GM21737 (cell line): ENCODE measurements around the gene SMG6.
"Not testable (repeated sequence)": the region's sequence is repeated elsewhere in the genome, so short reads cannot be mapped to it uniquely, and the experiment has no call there.

Experiments used
- ATAC-seq: cut with Tn5 transposase; IDR thresholded peaks from one replicate; pipeline ENCODE4 v1.9.1; 2021; ENCODE audit warnings: mild to moderate bottlenecking, moderate library complexity; ENCODE audit not compliant: unreplicated experiment

The SMG6 gene

DNA sequence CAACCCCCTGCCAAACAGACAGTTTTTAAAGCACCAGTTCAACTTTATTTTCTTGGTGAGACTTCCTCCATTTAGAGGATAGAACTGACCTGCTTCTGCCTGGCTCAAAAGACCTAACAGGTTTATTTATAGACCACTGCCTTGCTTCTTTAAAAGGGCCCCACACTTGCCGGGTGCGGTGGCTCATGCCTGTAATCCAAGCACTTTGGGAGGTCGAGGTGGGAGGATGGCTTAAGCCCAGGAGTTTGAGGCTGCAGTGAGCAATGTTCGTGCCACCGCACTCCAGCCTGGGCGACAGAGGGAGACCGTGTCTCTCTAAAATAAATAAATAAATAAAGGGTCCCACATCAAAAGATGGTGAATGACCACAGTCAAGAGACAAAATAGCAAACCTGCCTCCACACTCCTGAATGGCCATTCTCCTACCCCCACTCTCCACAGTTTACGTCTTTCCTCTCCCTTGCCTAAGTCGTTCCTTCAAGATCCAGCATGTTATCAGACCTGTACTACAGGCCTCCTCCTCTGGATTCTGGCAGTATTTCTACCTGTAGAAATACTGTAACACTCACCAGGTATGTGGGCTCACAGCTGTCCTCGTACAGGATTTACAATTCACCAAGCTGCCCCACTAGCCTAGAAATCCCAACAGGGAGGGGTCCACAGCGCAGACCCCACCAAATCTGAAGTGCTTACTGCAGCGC lies 95.6 kb downstream of the SMG6 start:
- no peak for ATAC-seq

DNA sequence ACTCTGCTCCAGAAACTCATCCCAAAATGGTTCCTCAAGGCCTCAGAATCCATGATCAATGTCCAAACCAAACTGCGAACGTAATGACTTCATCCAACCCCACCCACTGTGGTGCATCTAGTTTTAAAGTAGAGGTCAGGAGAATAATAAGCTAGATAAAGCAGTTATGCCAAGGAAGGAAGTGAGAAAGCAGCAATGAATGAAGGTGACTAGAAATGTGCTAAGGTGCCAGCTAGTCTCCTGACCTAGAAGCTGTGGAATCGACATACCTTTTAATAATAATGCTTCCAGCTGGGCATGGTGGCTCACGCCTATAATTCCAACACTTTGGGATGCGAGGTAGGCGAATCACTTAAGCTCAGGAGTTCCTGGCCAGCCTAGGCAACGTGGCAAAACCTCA lies 99.2 kb downstream of the SMG6 start:
- ATAC-seq = no peak

DNA sequence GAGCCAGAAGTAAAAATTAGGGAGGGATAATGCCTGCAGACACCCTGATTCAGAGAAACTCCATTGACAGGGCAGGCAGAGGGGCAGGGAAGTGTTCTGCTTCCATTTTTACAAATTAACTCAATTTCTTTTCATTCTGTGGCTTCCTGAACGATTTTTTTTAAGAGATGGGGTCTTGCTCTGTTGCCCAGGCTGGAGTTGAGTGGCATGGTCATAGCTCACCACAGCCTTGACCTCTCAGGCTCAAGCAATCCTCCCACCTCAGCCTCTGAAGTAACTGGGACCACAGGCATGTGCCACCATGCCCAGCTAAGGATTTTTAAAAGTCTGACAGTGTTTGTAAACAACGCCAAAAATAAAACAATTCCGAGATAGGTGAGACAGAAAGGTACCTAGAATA lies 99.8 kb downstream of the SMG6 start:
- no peak for ATAC-seq

DNA sequence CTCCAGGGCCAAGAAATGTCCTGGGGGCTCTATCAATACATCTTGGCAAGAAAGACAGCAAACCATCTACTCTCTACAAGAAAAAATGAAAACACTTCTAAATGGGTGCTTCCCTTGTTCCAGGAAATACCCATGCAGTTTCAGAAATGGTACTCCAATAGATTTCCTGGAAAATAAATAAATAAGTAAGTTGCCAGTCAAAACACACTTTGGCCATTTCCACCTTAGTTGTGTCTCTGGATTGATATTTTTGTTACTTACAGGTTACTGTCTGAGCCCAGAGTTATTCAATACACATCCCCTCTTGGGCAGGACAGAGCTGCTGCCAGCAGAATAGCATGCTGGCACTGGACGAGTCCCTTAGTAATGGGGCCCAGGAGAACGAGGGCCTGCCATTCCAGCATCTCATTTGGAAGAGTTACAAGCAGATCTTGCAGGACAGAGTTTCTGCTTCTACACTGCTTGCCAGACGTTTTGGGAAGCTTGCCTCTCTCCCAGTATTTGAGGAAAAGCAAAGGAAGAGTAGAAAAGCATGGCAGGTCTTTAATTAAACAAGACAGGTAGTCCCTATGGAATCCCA lies 100.5 kb downstream of the SMG6 start:
- no peak for ATAC-seq

DNA sequence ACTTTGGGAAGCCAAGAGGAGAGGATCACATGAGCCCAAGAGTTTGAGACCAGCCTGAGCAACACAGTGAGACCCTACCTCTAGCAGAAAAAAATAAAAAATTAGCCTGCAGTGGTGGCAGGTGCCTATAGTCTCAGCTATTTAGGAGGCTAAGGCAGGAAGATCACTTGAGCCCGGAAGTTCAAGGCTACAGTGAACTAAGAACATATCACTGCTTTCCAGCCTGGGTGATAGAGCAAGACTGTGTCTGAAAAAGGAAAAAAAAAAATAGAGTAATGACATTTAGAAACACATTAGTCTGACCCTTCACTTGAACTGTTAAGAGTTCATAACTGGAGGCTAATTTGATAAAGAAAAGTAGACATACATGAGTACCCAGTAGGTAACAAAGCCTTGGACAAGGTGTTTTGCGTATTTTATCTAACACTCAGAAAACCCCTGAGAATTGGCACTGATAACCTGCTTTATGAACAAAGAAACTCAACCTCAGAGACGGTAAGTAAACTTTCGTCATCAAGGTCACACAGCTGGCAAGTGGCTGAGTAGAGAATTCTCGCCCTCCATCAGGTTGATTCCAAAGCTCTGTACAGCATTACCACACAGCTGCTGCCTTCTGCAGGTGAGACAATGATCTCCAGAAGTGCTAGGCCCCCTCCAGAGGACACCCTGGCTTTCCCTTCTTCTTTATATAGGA lies 101.1 kb downstream of the SMG6 start:
- no peak for ATAC-seq

DNA sequence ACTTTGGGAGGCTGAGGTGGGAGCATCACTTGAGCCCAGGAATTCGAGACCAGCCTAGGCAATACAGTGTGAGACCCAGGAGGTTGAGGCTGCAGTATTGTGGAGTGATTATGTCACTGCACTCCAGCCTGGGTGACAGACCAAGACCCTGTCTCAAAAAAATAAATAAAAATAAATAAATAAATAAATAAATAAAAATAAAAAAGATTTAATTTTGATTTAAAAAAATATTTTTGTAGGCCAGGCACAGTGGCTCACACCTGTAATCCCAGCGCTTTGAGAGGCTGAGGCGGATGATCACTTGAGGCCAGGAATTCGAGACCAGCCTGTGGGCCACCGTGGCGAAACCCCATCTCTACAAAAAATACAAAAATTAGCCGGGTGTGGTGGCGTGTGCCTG lies 104.2 kb downstream of the SMG6 start:
- not testable (repeated sequence) for ATAC-seq

DNA sequence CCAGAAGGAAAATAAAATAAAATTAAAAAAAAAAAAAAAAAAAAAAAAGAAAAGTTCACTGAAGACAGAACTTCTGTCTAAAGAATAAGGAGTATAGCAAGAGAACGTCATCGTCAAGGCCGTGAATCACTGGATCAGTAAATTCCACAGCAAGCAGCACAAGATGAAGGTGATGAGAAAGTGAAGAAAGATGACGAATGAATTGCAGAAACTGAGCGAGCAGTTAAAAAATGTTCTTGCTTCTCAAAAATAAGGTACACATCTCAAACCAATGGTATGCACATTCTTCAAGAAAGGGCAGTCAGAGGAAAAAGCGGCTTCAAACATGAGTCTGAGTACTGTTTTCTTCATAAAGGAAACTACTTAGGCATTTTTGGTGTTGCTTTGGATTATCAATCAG lies 104.7 kb downstream of the SMG6 start:
- ATAC-seq = no peak

DNA sequence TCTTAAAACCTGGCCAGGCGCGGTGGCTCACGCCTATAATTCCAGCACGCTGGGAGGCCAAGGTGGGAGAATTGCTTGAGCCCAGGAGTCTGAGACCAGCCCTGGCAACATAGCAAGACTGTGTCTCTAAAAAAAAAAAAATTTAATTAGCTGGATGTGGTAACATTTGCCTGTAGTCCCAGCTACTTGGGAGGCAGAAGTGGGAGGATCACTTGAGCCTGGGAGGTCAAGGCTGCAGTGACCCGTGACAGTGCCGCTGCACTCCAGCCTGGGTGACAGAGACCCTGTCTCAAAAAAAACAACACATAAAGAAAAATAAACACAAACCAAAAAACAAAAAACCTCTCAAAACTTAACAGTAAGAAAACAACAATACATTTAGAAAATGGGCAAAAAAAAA lies 106.3 kb downstream of the SMG6 start:
- no peak for ATAC-seq

DNA sequence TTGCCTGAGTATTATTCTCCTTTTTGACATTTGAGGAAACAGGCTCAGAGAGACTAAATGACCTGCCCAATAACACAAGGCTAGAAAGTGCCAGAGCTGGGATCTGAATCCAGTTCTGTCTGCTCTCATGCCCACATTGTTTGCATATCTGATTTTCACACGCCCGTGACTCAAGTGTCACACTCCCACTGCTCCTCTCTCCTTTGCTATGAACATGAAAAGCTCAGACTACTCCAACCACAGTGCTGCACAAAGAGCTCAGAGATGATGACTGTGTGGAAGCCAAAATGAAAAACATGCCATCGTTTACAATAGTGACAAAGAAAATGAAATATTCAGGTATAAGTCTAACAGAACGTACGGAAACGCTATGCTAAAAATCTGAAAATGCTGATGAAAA lies 107.9 kb downstream of the SMG6 start:
- ATAC-seq = no peak

DNA sequence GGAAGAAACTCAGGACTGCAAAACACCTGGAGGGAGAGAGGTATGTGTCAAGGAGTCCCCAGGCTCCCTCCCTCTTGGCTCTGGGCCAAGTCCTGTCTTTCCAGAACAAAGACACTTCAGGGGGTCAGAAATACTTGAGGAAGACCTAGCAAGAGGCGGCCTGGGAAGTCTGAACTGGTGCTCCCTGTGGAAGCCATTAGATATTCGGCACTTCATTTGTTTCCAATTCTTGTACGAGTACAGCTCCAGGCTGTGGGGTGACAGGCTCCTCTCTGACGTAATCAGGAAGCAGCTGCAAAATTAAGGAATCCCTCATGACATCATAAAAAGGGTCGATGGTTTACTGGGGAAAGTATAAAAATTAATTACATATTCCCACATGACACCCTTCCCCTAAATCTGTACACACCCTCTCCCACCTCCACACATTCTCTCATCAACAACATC lies 108.7 kb downstream of the SMG6 start:
- ATAC-seq = no peak

DNA sequence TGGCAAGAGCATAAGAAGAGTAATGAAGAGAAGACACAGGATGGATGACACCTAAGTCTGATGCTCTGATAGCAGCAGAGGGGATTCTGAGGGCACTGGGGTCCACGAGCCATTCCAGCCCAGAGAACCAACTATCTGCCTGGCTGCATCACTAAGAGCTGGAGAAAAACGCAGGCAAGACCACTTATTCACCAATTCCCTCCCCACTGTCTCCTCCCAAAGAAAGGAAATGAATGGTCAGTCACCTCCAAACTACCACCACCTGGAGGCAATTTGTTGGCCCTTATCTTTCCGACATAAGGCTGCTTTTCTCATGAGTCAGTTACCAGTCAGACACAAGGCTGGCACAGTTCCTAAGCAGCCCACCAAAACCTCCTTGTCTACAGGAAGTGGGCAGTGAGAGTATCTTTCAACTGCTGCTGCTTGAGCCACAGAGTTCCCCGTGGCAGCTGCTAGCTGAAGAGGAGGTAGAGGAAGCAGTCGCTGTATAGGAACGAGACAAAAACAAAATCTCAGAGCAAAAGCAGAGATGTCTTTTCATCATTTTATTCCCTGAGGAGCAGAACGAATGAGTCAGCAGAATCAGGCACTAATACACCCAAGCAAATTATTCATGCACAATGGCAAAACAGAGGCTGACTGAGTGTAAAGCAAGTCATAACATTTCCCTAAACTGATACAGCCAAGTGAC lies 111.1 kb downstream of the SMG6 start:
- ATAC-seq = peak; percentile 65

DNA sequence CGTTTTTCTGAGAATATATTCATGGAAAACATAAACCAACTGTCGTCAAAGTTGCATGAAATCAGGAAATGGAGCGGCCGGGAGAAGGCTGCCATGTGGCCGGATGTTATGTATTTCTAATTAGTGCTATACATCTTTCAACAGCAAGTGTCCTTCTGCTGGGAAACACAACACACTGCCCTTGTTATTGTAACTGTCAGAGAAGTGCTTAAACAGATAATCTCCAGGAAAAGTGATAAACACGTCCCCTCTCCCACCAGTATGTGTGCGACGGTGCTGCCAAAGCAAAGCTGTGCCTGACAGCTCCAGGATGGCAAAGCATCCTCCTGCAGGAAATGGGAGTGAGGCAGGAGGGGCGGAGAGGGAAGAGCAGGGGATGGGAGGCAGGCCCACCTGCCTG lies 111.8 kb downstream of the SMG6 start:
- no peak for ATAC-seq

DNA sequence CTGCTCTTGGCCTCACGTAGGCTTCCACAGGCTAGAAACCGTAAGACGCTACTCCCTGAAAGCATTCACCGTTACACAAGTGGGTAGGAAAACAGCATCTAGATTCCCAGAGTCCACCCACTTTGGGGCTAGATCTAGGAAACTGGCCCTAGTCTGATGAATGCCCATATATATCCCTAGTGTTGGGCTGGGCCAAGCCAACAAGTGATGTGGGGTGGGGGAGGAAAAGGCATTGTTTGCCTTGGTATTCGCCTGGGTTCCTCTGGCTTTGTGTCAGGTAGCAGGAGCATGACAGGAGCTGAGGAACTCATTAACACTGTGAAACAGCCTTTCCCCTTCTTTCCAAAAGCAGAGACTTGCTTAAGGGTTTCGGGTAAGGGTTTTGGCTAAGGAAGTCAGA lies 112.4 kb downstream of the SMG6 start:
- ATAC-seq = no peak

DNA sequence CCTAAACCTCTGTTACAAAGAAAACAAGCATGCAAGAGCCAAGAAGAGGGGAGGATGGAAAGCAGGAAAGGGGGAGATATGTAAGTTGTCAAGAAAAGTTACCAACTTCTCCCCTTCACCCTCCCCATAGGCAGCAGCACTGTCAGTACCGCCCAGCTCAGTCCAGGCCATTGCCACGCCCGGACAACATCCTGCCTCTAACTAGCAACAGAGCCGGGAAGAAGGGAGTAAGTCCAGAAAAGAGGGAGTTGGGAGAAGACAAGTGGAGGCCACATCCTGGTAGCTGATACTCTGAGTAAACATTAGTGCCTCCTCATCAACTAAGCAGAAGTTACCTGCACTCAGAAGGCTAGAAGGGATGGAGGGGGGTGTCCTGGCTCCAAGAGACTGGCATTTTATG lies 113.6 kb downstream of the SMG6 start:
- no peak for ATAC-seq

DNA sequence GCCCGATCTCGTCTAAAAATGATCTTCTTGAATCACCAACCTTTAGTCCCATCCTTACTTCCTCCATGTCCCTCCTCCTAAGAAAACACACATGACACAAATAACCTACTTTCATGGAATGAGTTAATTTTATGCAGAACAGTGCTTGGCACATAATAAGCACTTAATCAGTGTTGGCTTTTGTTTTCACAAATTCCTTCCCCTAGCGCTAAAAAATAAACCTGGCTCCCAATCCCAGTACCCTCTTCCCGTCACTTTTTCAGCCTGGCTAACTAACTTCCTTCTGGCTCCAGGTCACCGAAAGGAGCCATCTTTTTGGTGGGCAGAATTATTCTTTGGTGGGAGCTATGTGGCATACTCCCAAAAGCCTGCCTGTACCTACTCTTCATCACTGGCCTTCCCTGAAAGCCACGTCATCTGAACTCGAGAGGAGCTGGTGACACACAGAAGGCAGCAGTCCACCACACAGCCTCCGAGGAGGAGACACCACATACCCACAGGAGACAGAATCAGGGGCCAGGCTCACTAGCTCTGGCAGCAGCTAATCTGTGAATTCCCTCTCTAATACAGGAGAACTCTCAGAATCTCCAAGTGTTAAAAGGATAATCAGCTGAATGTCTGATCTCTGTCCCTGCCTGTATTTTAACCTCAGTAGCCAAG lies 114.5 kb downstream of the SMG6 start:
- no peak for ATAC-seq

DNA sequence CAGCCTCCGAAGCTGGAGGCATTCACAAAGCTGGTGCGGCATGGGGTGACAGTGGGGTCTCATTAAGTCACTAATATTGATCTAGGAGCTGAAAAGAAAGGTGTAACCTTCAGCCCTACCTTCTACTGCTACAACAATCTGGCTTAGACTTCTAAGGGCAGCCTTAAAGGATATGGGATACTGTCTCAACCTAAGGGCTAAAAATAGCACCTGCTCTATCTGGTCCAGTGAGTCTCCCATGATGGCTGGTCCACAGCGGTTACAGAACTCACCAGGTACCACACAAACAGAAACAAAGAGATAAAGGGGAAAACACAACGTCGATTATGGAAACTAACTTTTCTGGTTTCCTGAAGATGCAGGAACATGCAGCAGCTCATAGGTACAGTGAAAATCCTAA lies 115.8 kb downstream of the SMG6 start:
- no peak for ATAC-seq

DNA sequence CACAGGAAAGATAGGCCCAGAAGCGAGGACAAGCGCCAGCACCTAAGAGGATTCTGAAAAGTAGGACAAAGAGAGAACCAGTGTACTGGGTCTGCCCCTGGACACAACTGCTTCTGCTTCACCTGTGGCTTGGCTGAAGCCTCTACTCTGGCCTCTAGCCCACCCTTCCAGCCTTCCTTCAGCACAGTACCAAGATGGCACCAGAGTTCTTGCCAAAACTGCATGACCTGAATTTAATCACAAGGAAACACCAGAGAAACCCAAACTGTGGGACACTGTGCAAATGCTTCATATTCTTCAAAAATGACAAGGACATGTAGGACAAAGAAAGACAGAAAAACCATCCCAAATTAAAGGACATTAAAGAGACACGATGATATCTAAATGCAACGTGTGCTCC lies 116.6 kb downstream of the SMG6 start:
- ATAC-seq = no peak

DNA sequence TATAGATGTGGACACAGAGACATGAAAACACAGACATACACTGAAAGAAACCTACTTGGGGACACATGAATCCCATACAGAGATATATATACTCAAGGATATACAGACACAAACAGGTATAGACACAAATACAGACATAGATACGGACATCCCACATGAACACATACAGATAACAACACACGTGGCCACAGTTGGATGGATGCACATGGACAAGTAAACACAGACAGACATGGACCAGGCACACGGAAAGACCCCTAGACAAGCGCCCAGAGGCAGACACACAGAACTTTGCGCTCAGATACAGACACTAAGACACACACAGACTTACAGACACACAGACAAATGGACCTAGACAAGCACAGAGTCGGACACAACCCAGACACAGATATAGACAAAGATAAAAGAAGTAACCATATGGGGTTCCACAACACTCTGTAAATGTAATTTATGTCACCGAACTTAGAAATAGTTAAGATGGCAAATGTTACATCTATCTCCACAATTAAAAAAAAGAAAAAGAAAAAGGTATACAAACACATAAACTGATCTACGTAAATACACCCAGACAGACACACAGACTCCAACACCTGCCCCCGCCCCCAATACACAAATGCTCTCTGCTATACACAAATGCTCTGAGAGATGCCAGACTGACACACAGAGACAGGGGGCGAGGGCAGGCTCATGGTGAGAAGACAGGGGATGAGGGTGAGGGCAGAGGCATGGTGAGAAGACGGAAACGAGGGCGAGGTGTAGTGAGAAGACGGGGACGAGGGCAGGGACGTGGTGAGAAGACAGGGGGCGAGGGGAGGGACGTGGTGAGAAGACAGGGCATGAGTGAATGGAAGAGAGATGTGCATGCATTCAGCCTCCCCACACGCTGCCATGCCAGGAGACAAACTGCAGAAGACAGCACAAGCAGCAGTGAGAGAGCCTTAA lies 118.3 kb downstream of the SMG6 start:
- no peak for ATAC-seq

DNA sequence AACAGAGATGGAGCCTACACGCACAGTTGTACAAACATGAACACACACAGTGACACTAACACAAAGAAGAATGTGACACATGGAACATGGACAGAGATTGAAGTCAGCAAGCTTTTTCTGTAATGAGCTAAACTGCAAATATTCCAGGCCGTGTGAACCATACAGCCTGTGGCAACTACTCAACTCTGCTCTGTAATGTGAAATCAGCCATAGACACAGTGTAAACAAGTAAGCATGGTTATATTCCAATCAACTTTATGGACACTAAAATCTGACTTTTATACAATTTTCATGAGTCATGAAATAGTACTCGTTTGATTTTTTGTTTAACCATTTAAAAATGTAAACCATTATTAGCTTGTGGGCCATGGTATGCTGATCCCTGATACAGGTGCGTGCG lies 120.2 kb downstream of the SMG6 start:
- no peak for ATAC-seq

DNA sequence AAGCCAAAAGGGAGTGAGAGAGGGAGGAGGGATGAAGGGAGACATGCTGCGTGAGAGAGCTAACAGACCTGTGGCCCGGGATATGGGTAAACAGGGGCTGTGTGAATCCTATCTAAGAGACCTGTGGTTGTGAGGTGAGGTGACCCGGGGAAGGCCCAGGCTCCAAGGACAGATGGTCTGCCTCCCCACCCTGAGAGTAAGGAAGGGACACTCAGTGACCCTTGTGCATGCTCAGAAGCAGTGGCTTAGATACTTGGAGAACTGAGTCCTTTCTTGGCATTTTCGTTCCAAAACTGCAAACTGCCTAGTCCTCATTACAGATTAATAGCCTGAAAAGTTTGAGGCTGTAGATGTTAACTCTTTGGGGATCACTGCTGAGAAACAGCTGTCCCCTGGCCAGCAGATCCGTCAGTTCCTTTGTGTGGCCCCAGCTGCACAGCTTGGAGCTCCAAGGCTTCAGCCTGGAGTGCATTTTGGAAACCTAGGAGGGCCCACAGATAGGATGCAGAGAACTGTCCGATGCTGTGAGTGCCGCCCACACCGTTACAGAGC lies 121.6 kb downstream of the SMG6 start:
- ATAC-seq = no peak
